Mononuclear cell (primary cell): ENCODE data around the gene GALNT9. TPM values are rescaled to one million over a fixed set of nuclear protein-coding genes. Genes with fewer than 3 reads are reported as not detected.
"Not testable (repeated sequence)": the region's sequence is repeated elsewhere in the genome, so short reads cannot be mapped to it uniquely, and the experiment has no call there.

Experiments
- H3K27me3 ChIP-seq: 2 replicates; pipeline ENCODE4 v1.6.0; 2011; ENCODE audit warnings: low read length, control low read depth; ENCODE audit not compliant: insufficient read depth
- H3K4me1 ChIP-seq: 2 replicates; pipeline ENCODE4 v1.5.1; 2011; ENCODE audit warnings: mild to moderate bottlenecking, low read length, control low read depth; ENCODE audit not compliant: insufficient read depth
- H3K4me3 ChIP-seq: 2 replicates; pipeline ENCODE4 v1.5.1; 2011; ENCODE audit warnings: mild to moderate bottlenecking, low read length, moderate library complexity
- H3K9me3 ChIP-seq: 2 replicates; pipeline ENCODE4 v1.5.1; 2011; ENCODE audit warnings: low read depth, mild to moderate bottlenecking, control low read depth, low read length
- total RNA-seq: library from RNA; depleted of rRNA; stranded (reverse); fragments of >200 nt; gene quantifications from one replicate; pipeline ENCODE4 v1.2.3, GENCODE V29; 2012

Gene GALNT9
- total RNA-seq, 1 donor: 0.63 TPM

DNA sequence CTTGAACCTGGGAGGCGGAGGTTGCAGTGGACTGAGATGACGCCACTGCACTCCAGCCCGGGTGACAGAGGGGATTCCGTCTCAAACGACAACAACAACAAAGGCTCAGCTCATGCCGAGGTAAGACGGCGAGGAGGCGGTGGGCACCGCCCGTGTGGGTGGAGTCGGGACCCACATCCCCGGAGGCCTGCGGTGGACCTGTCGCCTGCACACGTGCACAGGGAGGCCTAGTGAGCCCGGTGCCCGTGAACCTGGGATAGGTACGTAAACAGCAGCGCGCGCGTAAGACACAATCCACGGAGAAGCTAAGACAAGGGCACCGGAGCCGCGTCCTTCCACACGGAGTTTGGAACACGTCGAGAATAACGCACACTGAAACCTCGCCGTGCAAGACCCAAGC, 78.7 kb downstream of the GALNT9 start:
- H3K4me3 ChIP-seq: no peak overlapping the region
- H3K9me3 ChIP-seq: no peaks in the 10 kb centered on the region
- no peaks in the 10 kb centered on the region for H3K4me1 ChIP-seq
- H3K27me3 ChIP-seq: no peaks in the 10 kb centered on the region

DNA sequence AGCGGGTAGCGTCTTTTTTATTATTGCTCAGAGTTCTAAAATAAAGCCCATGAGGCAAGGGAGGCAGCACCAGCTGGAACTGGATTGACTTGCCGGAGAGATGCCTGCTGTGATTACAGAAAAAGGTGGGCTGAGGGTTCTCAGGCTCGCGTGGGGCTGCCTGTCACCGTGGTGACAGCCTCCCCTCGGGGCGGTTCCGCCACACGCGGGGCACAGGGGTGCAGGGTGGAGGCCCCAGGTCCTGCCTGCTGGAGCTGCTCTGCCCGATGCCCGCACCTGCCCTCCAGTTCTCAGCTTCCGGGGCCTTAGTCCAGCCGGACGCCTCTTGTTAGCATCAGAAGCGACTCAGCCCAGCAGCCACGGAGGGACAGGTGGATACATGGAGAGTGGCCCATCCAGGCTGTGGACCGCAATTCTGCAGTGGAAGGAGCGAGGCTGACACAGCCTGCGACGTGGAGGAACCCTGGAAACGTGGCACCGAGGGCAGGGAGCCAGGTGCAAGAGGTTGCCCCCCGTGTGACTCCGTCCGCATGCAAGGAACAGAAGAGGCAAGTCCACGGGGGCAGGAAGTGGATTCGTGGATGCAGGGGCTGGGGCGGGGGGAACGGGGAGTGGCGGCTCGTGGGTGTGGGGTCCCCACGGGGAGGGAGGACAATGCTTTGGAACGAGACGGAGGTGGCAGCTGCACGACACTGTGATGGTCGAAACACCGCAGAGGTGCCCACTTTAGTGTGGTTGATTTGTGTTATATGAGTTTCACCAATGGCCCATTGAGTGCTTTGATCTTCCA, 79.5 kb downstream of the GALNT9 start:
- H3K9me3 ChIP-seq: no peaks in the 10 kb centered on the region
- H3K4me1 ChIP-seq: no peaks in the 10 kb centered on the region

DNA sequence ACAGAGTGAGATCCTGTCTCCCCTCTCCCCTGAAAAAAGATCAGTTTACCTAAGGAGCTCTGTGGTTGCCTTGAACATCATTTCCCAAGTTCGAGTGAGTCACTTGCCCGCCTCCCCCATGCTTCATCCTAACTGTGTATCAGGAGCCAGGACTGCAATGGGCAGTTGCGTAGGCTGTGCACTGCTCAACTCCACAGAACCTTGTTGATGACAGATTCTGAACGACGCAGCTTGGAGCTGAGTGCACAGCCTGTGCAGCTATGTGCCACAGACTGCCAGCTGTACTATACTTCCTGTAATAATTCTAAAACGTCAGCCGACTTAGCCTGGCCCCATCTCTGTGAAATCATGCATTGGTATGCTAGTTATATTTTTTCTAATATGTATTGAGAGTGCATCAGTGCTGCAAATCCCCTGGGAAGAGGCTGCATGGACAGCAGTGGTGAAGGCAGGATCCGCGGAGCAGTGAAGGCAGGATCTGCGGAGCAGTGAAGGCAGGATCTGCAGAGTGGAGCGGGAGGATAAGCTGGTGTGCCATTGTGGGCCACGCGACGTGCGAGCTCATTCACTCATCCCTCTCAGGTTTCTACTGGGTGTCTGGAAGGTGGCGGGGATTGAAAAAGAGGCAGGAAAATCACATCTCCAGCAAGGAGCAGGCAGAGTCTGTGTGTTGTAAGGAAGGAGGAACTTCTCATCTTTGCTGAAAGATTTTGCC, 80.8 kb downstream of the GALNT9 start:
- H3K9me3 ChIP-seq: no peaks in the 10 kb centered on the region
- H3K4me1 ChIP-seq: no peaks in the 10 kb centered on the region
- no peaks in the 10 kb centered on the region for H3K27me3 ChIP-seq
- H3K4me3 ChIP-seq: no peak overlapping the region

More for the DNA sequence above, 79.5 kb downstream of the GALNT9 start:
- Histone ChIP-seq H3K4me3 (no peak overlapping the region), H3K27me3 (no peaks in the 10 kb centered on the region)

DNA sequence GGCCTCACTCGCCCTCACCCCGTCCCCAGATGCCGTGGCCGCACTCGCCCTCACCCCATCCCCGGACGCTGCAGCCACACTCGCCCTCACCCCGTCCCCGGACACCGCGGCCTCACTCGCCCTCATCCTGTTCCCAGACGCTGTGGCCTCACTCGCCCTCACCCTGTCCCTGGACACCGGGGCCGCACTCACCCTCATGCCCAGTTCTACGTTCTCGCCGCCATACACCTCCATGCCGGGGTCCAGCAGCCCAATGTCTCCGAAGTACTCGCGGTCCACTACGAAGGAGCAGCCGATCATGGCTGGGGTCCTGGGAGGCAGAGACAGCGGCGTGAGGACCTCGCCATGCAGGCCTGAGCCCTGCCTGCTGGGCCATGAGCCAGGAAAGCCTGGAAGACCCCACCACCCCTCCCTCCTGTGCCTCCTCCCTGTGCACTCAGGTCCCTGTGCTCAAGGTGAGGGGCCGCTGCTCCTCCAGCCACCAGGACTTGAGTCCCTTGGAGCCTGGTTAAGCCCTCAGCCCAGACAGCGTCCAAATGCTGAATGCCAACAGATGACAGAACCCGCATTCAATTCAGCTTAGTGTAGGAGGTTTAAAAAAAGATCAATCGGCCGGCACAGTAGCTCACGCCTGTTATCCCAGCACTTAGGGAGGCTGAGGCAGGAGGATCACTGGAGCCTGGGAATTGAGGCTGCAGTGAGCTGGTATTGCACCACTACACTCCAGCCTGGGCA, 81.5 kb downstream of the GALNT9 start:
- H3K9me3 ChIP-seq: no peaks in the 10 kb centered on the region
- no peaks in the 10 kb centered on the region for H3K4me1 ChIP-seq
- H3K4me3 ChIP-seq: no peak overlapping the region
- no peaks in the 10 kb centered on the region for H3K27me3 ChIP-seq

- H3K27me3 ChIP-seq: no peaks in the 10 kb centered on the region
- H3K4me3 ChIP-seq: no peak overlapping the region
- H3K9me3 ChIP-seq: no peaks in the 10 kb centered on the region
- H3K4me1 ChIP-seq: no peaks in the 10 kb centered on the region
Measured at GRCh38 chr12:132246997-132247717, 82.2 kb downstream of the GALNT9 start.

DNA sequence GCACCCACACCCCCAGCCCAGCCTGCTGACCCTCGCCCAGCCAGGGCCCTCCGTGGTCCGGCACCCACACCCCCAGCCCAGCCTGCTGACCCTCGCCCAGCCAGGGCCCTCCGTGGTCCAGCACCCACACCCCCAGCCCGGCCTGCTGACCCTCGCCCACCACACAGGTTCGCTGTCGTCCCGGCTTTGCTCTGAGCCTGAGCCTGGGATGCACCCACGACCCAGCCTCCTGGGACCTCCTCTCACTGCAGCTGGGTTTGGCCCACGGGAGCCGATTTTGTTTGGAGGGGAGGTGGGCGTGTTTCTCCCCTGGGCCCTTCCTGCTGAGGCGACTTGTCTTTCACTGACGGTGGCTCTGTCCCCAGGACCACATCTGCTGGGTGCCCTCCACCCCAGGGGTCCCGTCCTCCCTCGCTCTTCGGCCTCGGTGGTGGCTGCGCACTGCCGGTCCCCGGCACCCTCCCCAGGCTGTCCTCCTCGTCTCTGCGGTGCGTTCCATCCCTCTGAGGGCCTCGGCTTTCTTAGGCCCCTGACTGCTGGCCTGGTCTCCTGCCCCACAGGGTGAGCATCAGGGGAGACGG, 83.8 kb downstream of the GALNT9 start:
- H3K4me1 ChIP-seq: no peaks in the 10 kb centered on the region
- no peaks in the 10 kb centered on the region for H3K27me3 ChIP-seq
- no peaks in the 10 kb centered on the region for H3K9me3 ChIP-seq
- H3K4me3 ChIP-seq: no peak overlapping the region

DNA sequence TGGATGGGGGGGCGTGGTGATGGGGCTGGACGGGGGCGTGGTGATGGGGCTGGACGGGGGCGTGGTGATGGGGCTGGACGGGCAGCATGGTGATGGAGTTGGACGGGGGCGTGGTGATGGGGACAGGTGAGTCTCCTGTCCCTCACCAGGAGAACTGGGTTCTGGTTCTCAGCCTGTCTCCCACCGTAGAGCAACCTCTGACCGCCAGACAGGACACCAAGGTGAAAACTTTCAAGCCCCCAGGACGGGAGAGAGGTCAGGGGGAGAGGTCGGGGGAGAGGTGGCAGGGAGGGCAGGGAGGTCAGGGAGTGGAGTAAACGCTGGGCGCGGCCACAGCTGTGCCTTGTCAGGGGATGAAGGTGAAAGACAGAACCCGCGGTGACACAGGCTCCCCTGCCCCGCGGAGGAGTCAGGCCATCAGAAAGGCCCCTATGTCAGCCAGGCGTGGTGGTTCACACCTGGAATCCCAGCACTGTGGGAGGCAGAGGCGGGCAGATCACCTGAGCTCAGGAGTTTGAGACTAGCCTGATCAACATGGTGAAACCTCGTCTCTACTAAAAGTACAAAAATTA, 84.6 kb downstream of the GALNT9 start:
- H3K9me3 ChIP-seq: no peaks in the 10 kb centered on the region
- no peaks in the 10 kb centered on the region for H3K27me3 ChIP-seq
- no peaks in the 10 kb centered on the region for H3K4me1 ChIP-seq
- H3K4me3 ChIP-seq: no peak overlapping the region

DNA sequence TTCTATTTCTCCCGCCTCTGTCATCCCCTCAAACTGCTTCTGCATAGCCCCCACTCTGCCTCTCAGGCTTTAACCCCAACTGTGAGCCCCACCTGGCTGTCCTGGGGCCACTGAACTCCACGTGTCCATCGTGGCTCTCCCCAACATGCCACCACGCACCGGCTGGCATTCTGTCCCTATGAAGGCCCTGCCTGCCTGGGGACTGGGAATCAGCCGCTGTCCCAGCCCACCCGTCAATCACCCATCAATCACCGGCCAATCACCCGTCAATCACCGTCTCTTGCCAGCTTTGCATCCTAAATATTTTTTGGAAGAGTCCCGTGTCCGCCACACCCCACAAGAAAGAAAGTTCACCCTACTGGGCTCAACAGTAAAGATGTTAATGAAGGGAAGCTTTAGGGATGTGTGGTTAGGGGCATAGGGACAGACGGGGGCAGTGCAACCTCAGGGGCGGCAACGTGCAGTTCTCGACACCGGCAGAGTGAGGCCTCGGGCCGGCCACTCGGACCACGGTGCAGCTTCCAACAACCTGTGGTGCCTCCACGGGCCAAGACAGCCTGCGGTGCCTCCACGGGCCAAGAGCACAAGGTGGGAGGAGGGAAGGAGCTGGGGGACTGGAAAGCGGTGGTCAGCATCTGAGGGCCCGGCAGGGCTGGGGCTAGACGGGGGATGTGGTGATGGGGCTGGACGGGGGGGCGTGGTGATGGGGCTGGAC, 85.6 kb downstream of the GALNT9 start:
- H3K9me3 ChIP-seq: no peaks in the 10 kb centered on the region
- H3K4me1 ChIP-seq: no peaks in the 10 kb centered on the region
- H3K4me3 ChIP-seq: no peak overlapping the region
- no peaks in the 10 kb centered on the region for H3K27me3 ChIP-seq

DNA sequence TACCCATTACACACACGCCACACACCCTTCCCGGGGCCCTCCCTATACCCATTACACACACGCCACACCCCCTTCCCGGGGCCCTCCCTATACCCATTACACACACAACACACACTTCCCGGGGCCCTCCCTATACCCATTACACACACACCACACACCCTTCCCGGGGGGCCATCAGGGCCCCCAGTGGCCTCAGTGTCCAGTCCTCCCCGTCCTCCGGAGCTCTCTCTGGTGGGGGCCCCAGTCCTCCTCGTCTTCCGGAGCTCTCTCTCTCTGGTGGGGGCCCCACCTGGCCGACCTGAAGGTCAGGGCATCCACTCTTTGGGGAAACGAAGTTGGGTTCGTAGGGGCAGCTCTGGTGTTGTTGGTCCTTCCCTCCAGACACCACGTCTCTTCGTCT, 86.2 kb downstream of the GALNT9 start:
- not testable (repeated sequence) for H3K9me3 ChIP-seq, H3K4me3 ChIP-seq, H3K4me1 ChIP-seq, H3K27me3 ChIP-seq

GRCh38 chr12:132240669-132241007, 88.8 kb downstream of the GALNT9 start:
- not testable (repeated sequence) for H3K4me1 ChIP-seq, H3K4me3 ChIP-seq, H3K27me3 ChIP-seq, H3K9me3 ChIP-seq

DNA sequence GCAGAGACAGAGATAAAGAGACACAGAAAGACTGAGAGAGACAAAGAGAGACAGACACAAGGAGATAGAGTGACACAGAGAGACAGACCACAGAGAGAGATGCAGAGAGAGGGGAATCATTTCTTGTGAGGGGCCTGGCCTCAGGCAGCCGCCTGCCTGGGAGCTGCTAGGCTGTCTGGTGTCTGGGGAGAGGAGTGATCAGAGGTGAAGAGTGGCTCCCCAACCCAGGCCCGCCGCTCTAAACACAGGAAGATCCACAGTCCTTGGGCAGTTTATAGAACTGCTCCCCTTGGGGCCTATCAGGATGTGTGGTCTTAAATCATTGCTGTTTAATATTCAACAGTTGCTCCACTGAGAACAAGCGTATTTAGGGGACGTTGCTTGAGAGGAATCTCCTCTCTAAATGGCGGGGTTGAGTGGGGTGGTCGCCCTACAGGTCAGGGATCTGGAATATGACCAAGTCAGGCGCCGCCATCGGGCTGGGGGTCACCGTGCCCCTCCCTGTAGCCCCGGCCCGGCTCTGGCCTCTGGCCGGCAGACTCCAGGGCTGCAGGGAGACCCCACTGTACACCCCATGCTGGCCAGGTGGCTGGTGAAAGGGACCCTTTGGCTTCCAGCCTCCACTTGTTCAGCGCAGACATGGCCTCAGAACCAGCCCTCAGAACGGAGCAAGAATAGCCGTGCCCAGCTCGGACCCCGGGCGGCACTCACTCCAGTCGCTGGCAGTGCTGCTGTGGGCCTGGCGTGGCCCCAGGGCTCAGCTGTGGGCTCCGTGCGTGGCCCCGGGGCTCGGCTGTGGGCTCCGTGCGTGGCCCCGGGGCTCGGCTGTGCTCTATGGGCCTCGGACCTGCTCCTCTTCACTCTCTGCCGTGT, 89.4 kb downstream of the GALNT9 start:
- Histone ChIP-seq H3K9me3 (no peaks in the 10 kb centered on the region), H3K4me3 (no peak overlapping the region), H3K4me1 (no peaks in the 10 kb centered on the region), H3K27me3 (no peaks in the 10 kb centered on the region)

GRCh38 chr12:132239392-132239791, 90.0 kb downstream of the GALNT9 start:
- Histone ChIP-seq H3K9me3 (no peaks in the 10 kb centered on the region), H3K4me3 (no peak overlapping the region), H3K4me1 (no peaks in the 10 kb centered on the region), H3K27me3 (no peaks in the 10 kb centered on the region)

DNA sequence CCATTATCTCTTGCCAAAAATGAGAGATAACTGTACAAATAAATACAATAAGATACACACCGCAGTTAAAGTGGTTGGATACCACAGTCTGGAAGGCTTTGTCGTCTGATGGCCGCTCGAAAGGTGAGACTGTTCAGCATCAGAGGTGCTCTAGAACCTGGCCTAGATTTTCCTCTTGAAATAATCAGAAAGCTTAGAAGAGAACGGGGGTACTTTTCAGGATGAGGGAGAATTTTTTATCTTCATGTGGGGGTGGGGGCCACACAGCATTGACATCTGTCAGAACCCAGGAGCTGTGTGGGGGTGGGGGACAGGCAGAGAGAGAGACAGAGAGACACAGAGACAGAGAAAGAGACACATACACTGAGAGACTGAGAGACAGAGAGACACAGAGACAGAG, 90.5 kb downstream of the GALNT9 start:
- H3K4me1 ChIP-seq: no peaks in the 10 kb centered on the region
- H3K4me3 ChIP-seq: no peak overlapping the region
- no peaks in the 10 kb centered on the region for H3K27me3 ChIP-seq
- H3K9me3 ChIP-seq: no peaks in the 10 kb centered on the region
